ENCODE data around the gene UBE4B.

- TF ChIP-seq BHLHE40 (IDR thresholded peaks at IDR 0.05; ENCODE audit: borderline replicate concordance) (no peak), FOXM1 (IDR thresholded peaks at IDR 0.05; ENCODE audit: borderline replicate concordance) (no peak), ELF4 (IDR thresholded peaks at IDR 0.05) (no peak), SP1 (IDR thresholded peaks at IDR 0.05) (no peak)
Observed at GRCh38 chr1:10189659-10190058, 156.9 kb downstream of the UBE4B start.

Data from HEK293T (cell line).